Measurements from ENCODE around the gene HEPACAM.

DNA sequence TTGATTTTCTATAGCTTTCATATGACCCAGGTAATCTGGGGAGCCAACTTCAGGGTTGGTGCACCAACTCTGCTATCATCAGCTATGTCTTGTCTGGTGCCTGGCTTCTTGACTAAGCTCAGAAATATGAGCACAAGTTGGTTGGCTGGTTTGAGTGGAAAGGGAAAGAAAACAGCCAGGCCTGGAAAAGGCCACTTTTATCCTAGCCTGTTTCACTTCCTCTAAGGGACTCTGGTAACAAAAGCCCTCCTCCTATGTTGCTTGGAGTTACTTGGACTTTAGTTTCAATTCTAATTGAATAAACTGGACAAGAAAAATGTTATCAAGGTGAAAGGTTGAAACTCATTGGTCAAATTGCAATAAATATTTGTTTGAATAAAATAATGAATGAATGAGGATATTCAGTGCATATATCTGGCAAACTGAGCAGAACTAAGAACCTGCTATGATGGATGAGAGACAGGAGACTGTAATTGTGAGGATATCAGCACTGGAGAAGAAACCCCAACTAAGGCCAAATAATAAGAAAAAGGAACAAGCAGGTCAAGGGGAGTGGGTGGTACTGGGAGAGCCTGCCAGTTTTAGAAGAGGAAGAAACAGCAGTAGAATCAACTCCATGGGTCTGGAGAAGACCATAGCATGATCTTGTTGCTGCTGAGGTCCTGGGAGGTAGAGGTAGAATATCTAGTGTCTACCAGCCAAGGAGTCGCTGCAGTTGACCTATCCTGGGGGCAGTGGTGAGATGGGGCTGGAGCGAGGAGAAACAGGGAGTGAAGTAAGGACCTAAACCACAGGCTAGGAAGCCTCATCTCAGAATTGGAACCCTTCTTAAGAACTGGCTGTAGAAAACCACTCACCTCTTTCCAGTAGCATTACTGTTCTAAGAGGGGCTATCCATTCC, 46.4 kb downstream of the HEPACAM start:
- TF ChIP-seq, protein P1, sequence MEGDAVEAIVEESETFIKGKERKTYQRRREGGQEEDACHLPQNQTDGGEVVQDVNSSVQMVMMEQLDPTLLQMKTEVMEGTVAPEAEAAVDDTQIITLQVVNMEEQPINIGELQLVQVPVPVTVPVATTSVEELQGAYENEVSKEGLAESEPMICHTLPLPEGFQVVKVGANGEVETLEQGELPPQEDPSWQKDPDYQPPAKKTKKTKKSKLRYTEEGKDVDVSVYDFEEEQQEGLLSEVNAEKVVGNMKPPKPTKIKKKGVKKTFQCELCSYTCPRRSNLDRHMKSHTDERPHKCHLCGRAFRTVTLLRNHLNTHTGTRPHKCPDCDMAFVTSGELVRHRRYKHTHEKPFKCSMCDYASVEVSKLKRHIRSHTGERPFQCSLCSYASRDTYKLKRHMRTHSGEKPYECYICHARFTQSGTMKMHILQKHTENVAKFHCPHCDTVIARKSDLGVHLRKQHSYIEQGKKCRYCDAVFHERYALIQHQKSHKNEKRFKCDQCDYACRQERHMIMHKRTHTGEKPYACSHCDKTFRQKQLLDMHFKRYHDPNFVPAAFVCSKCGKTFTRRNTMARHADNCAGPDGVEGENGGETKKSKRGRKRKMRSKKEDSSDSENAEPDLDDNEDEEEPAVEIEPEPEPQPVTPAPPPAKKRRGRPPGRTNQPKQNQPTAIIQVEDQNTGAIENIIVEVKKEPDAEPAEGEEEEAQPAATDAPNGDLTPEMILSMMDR (IDR thresholded peaks at IDR 0.05) = no peak
- TF ChIP-seq POLR2A (IDR thresholded peaks at IDR 0.05) = no peak
